Measurements from ENCODE around the gene CFDP1.
"Not testable (repeated sequence)": the region's sequence is repeated elsewhere in the genome, so short reads cannot be mapped to it uniquely, and the experiment has no call there.

The CFDP1 gene

GRCh38 chr16:75286389-75286788 is 146.9 kb downstream of the CFDP1 start:
- TF ChIP-seq CTCF (IDR thresholded peaks at IDR 0.05; ENCODE audit: borderline replicate concordance, insufficient read depth, low read depth, low read length) = no peak
- H3K4me3 ChIP-seq (ENCODE audit: low read depth, low read length) = no peak overlapping the region

GRCh38 chr16:75282466-75283281 is 150.6 kb downstream of the CFDP1 start:
- H3K4me3 ChIP-seq (ENCODE audit: low read depth, low read length) = no peak overlapping the region
- TF ChIP-seq CTCF (IDR thresholded peaks at IDR 0.05; ENCODE audit: borderline replicate concordance, insufficient read depth, low read depth, low read length) = no peak

GRCh38 chr16:75281826-75282225 is 151.5 kb downstream of the CFDP1 start:
- TF ChIP-seq CTCF (IDR thresholded peaks at IDR 0.05; ENCODE audit: borderline replicate concordance, insufficient read depth, low read depth, low read length) = no peak
- no peak overlapping the region for H3K4me3 ChIP-seq (ENCODE audit: low read depth, low read length)

- not testable (repeated sequence) for H3K4me3 ChIP-seq (ENCODE audit: low read depth, low read length)
Observed at GRCh38 chr16:75281009-75281408, 152.3 kb downstream of the CFDP1 start.

GRCh38 chr16:75280331-75280804 is 152.9 kb downstream of the CFDP1 start:
- TF ChIP-seq CTCF (IDR thresholded peaks at IDR 0.05; ENCODE audit: borderline replicate concordance, insufficient read depth, low read depth, low read length) = no peak
- H3K4me3 ChIP-seq (ENCODE audit: low read depth, low read length) = no peak overlapping the region

GRCh38 chr16:75279305-75279704 is 154.0 kb downstream of the CFDP1 start:
- no peak for TF ChIP-seq CTCF (IDR thresholded peaks at IDR 0.05; ENCODE audit: borderline replicate concordance, insufficient read depth, low read depth, low read length)
- no peak overlapping the region for H3K4me3 ChIP-seq (ENCODE audit: low read depth, low read length)

- H3K4me3 ChIP-seq (ENCODE audit: low read depth, low read length) = no peak overlapping the region
- no peak for TF ChIP-seq CTCF (IDR thresholded peaks at IDR 0.05; ENCODE audit: borderline replicate concordance, insufficient read depth, low read depth, low read length)
Observed at GRCh38 chr16:75273054-75273925, 160.0 kb downstream of the CFDP1 start.

GRCh38 chr16:75272629-75273028 is 160.7 kb downstream of the CFDP1 start:
- not testable (repeated sequence) for H3K4me3 ChIP-seq (ENCODE audit: low read depth, low read length)
